Heart left ventricle (tissue), 16 donors: ENCODE results near the gene STAG3. TPM values are rescaled to one million over a fixed set of nuclear protein-coding genes. Genes with fewer than 3 reads are reported as not detected.

Source experiments
- ATAC-seq, 4 donors: fragments of 200-7000 bp; cut with Tn5 transposase; one replicate each; pipeline ENCODE4 v1.9.1; 2020 to 2022; ENCODE audit warnings: moderate library complexity in 4 of 4, mild to moderate bottlenecking in 3 of 4, moderate number of reproducible peaks in 1 of 4
- DNase-seq, 5 donors: peaks; one replicate each; pipeline ENCODE4 v3.0.0-alpha.2; 2020
- H3K27ac ChIP-seq, 12 donors: fragments of 200-600 bp; sonication (generic) in 4 of 12; one replicate each; pipeline versions ENCODE4 v1.5.0 to v1.8.0; 2016 to 2022; ENCODE audit warnings: mild to moderate bottlenecking in 2 of 12
- H3K27me3 ChIP-seq, 9 donors: fragments of 200-600 bp; sonication (generic) in 2 of 9; one replicate each; pipeline versions ENCODE4 v1.5.1 to v1.8.0; 2016 to 2022; ENCODE audit warnings: mild to moderate bottlenecking in 3 of 9
- H3K36me3 ChIP-seq, 9 donors: fragments of 200-600 bp; sonication (generic) in 2 of 9; one replicate each; pipeline versions ENCODE4 v1.5.0 to v1.8.0; 2018 to 2022; ENCODE audit warnings: mild to moderate bottlenecking in 2 of 9
- H3K4me1 ChIP-seq, 12 donors: fragments of 200-600 bp; sonication (generic) in 4 of 12; one replicate each; pipeline versions ENCODE4 v1.5.0 to v1.8.0; 2016 to 2022; ENCODE audit warnings: mild to moderate bottlenecking in 3 of 12
- H3K4me3 ChIP-seq, 12 donors: fragments of 200-600 bp; sonication (generic) in 4 of 12; one replicate each; pipeline versions ENCODE4 v1.5.0 to v1.8.0; 2017 to 2022; ENCODE audit warnings: mild to moderate bottlenecking in 9 of 12, moderate library complexity in 4 of 12
- H3K9me3 ChIP-seq, 12 donors: fragments of 200-600 bp; sonication (generic) in 4 of 12; one replicate each; pipeline versions ENCODE4 v1.5.0 to v1.8.0; 2016 to 2022; ENCODE audit warnings: mild to moderate bottlenecking in 1 of 12
- POLR2A ChIP-seq, 2 donors: fragments of 450-650 bp; IDR thresholded peaks; one replicate each; pipeline ENCODE4 v1.6.1; 2017; ENCODE audit warnings: antibody characterized with exemption in 2 of 2, mild to moderate bottlenecking in 2 of 2, moderate library complexity in 2 of 2
- WGBS, 4 donors: extraction: QIAGEN DNeasy Blood & Tissue Kit in 2 of 4; methylation state at CpG; one replicate each; pipeline versions ENCODE4 v1.1.5 to v1.1.7; 2013 to 2018; 5-methylcytosine and 5-hydroxymethylcytosine counted together
- intact Hi-C, 10 donors: fragments of 100-400 bp; cut with DNase I; formaldehyde crosslinking; loops; one replicate each; pipeline versions ENCODE4 v1.11.1 to v1.14.2; 2022
- polyA plus RNA-seq, 2 donors: library from polyadenylated mRNA; stranded (reverse); fragments of 200-250 nt; gene quantifications; one replicate each; pipeline ENCODE4 v1.2.3, GENCODE V29; 2013
- total RNA-seq, 9 donors: library from RNA; depleted of rRNA in 2 of 9; stranded (reverse); fragments of >200 nt in 2 of 9; fragmentation: NEBNext Ultra II Directional in 3 of 9; extraction: Animal tissue kit (Norgen Biotek cat#: 25700) in 3 of 9; gene quantifications; one replicate each; pipeline versions ENCODE4 v1.1.0 to v1.2.4, GENCODE V29; 2016 to 2023
- TF ChIP-seq, protein P1 (sequence below), 12 donors: fragments of 200-600 bp; sonication (generic) in 4 of 12; IDR thresholded peaks; one replicate each; pipeline versions ENCODE4 v1.5.0 to v1.8.0; 2018 to 2022; ENCODE audit warnings: antibody characterized with exemption in 12 of 12, mild to moderate bottlenecking in 5 of 12
- donor health status: ischemic (EF 13 %, LVEDD 7.1; RV severe dilation, severe dysfunction).
- donor health status: healthy with polysubstance abuse.
- donor health status: DM: no; HTN: yes; CAD: no.
- donor health status: DM: no; HTN: no; CAD: no.
- donor health status: ischemic (EF 25% LVEDD 6.9; RV normal size, moderate dysfunction).
- donor health status: ischemic (EF 25% LVEDD 5.7; RV mildly dilated, moderate dysfunction).
- donor health status: healthy.
- donor health status: DM: yes; HTN: yes; CAD: no.
- donor health status: ischemic (EF 35%, LVEDD 5.7; RV mildly dilated, moderate dysfunction).
- donor health status: nonischemic (EF 11% LVEDD 7.7; RV severe dilation, severe dysfunction).
- donor health status: DM: yes; HTN: yes; CAD: no.
- donor health status: PGD.
- donor health status: ischemic (EF 29% LVEDD 5.4; RV normal size, mild dysfunction).
- donor health status: nonischemic (EF 23%, LVEDD 6.1; RV moderate dilation, normal function).

The STAG3 gene
- total and polyA plus RNA-seq, 11 donors: 0.09 to 1.3 (median 0.58) TPM; not detected in 1

DNA sequence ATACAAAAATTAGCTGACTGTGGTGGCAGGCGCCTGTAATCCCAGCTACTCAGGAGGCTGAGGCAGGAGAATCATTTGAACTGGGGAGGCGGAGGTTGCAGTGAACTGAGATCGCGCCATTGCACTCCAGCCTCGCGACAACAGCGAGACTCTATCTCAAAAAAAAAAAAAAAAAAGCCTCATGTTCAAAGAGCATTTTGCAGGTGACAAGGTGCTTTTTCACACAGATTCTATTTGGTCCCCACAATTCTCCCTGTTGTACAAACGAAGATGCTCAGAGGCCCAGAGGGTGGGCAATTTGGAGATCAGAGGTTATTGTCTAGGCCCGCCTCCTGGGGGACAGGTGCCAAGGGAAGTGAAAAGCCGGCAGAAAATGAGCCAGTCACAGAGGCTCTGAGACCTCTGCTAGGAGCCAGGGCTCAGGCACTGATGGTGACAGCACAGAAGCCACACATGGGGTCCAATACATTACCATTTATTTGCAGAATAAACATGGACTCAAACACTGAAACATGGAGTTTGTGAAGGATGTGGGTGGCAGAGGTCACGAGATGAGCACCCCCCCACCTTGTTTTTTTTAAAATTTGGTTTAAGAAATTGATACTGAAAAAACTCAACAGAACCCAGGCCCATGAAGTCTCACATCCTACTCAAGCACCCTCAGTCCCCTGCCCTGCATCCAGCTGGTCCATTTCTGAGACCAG, 8.4 kb upstream of the STAG3 start:
- ATAC-seq (no peak), DNase-seq (no peak)
- Histone ChIP-seq H3K4me1 (peaks cover 0 to 43% (median 12%) of the 10 kb centered on the region in 12 donors), H3K27me3 (peaks cover 0 to 48% (median 15%) of the 10 kb centered on the region in 9 donors), H3K36me3 (no peaks in the 10 kb centered on the region), H3K4me3 (peak overlapping the region in 3 of 12 donors; percentile 55 to 67 (median 56)), H3K9me3 (no peaks in the 10 kb centered on the region), H3K27ac (peak overlapping the region in 6 of 12 donors; percentile 61 to 85 (median 74))
- TF ChIP-seq, protein P1, sequence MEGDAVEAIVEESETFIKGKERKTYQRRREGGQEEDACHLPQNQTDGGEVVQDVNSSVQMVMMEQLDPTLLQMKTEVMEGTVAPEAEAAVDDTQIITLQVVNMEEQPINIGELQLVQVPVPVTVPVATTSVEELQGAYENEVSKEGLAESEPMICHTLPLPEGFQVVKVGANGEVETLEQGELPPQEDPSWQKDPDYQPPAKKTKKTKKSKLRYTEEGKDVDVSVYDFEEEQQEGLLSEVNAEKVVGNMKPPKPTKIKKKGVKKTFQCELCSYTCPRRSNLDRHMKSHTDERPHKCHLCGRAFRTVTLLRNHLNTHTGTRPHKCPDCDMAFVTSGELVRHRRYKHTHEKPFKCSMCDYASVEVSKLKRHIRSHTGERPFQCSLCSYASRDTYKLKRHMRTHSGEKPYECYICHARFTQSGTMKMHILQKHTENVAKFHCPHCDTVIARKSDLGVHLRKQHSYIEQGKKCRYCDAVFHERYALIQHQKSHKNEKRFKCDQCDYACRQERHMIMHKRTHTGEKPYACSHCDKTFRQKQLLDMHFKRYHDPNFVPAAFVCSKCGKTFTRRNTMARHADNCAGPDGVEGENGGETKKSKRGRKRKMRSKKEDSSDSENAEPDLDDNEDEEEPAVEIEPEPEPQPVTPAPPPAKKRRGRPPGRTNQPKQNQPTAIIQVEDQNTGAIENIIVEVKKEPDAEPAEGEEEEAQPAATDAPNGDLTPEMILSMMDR (IDR thresholded peaks at IDR 0.05): no peak
- no peak for TF ChIP-seq POLR2A (IDR thresholded peaks at IDR 0.05)
- intact Hi-C loops: no loop called here
- 88 to 91% (median 90%) methylated on average over 11 of the region's 11 CpGs for WGBS, 4 donors

DNA sequence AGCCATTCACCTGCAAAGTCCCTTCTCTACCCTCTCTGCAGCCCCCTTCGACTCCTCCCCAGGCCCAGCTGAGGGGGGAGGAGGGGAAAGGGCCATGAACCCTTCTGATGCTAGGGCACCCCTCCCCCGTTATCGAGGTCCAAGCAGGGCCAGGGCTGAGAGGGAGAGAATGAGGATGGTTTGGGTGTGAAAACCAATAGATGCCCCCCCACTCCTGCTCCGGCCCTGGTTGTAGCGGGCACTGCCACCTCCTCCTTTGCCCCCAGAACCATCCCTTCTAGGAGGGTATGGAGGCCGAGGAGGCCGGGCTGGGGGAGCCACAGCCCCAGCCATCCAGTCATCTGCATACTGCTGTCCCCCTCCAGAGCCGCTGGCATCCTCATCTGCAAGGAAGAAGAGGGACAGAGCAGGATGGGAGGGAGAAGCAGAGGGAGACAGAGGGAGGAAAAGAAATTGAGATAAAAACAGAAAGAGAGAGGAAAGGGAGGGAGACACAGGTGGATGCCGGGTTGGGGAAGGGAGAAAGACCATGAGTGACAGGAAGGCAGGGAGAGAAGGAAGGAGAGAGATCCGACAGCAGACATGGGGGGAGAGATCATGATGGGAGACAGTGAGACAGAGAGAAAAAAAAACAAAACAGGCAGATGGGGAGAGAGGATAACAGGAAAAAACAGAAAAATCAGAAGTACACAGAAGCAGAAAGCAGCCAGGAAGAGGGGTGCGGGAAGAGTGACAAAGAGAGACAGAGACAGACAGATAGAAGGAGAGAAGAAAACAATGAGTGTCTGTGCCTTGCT, 7.4 kb upstream of the STAG3 start:
- 90 to 94% (median 92%) methylated on average over 11 of the region's 11 CpGs for WGBS, 4 donors
- H3K27me3 ChIP-seq: peaks cover 0 to 48% (median 15%) of the 10 kb centered on the region in 9 donors
- intact Hi-C loops: no loop called here
- TF ChIP-seq, protein P1 (IDR thresholded peaks at IDR 0.05): no peak
- TF ChIP-seq POLR2A (IDR thresholded peaks at IDR 0.05): no peak
- H3K36me3 ChIP-seq: no peaks in the 10 kb centered on the region
- peaks cover 0 to 43% (median 12%) of the 10 kb centered on the region in 12 donors for H3K4me1 ChIP-seq
- no peak overlapping the region for H3K27ac ChIP-seq
- H3K9me3 ChIP-seq: no peaks in the 10 kb centered on the region
- H3K4me3 ChIP-seq: no peak overlapping the region
- DNase-seq (no peak), ATAC-seq (no peak)

DNA sequence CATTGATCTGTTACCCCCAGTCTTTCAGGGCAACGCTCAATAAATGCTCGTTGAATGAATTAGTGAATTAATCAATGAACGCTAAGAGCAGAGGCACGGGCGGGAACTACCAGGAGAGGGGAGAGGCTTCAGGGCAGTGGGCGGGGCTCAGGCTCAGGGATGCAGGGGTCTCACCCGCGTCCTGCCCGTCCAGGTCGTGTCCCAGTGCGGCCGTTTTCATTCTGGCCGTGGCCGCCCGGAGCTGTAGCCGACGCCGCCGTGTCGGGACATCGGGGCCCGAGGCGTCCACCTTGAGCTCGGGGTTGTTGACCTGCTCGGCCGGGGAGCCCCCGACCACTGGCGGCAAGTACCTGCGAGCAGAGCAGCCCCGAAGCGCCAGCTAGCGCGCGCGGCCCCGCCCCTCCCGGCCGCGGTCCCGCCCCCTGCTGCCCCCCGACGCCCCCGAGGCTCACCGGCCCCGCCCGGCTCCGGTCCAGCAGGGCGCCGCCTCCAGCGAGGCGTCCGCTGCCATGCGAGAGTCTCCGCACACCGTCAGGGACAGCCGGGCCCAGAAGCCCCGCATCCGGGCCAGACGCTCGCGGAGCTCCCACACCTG, 6.5 kb upstream of the STAG3 start:
- no peak for DNase-seq
- intact Hi-C loops: no loop called here
- peaks cover 0 to 48% (median 15%) of the 10 kb centered on the region in 9 donors for H3K27me3 ChIP-seq
- no peak for ATAC-seq
- H3K9me3 ChIP-seq: no peaks in the 10 kb centered on the region
- no peaks in the 10 kb centered on the region for H3K36me3 ChIP-seq
- peaks cover 0 to 41% (median 12%) of the 10 kb centered on the region in 12 donors for H3K4me1 ChIP-seq
- TF ChIP-seq, protein P1 (IDR thresholded peaks at IDR 0.05): no peak
- no peak for TF ChIP-seq POLR2A (IDR thresholded peaks at IDR 0.05)
- no peak overlapping the region for H3K27ac ChIP-seq
- WGBS, 4 donors: 6 to 36% (median 22%) methylated on average over 6 to 61 of the region's 61 CpGs
- H3K4me3 ChIP-seq: peak overlapping the region in 11 of 12 donors; percentile 7 to 52 (median 40)

DNA sequence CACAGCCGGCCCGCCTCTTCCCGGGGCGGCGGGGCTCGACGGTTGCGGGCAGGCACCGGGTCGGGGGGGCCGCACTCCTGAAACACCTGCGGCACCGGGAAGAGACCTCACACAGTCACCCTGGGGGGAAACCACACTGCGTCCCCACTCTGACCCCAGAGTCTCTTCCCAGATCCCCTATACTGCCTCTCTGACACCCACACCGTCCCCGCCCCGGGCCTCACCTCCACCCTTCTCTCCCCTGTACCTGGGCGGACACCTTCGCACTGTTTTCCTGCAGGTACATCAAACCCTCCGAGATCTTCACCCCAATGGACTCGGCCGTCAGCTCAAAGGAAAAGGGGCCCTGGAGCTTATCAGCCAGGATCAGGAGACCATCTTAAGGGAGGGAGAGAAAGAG, 5.9 kb upstream of the STAG3 start:
- H3K9me3 ChIP-seq: no peaks in the 10 kb centered on the region
- H3K4me3 ChIP-seq: peak overlapping the region in 9 of 12 donors; percentile 17 to 52 (median 42)
- peaks cover 0 to 41% (median 15%) of the 10 kb centered on the region in 9 donors for H3K27me3 ChIP-seq
- intact Hi-C loops: no loop called here
- ATAC-seq (no peak), DNase-seq (no peak)
- peaks cover 0 to 36% (median 14%) of the 10 kb centered on the region in 12 donors for H3K4me1 ChIP-seq
- H3K27ac ChIP-seq: no peak overlapping the region
- 35 to 66% (median 37%) methylated on average over 10 to 22 of the region's 22 CpGs for WGBS, 4 donors
- no peaks in the 10 kb centered on the region for H3K36me3 ChIP-seq
- TF ChIP-seq, protein P1 (IDR thresholded peaks at IDR 0.05): no peak
